ENCODE data around the gene STK32B. TPM values are rescaled to one million over a fixed set of nuclear protein-coding genes. Genes with fewer than 3 reads are reported as not detected.

STK32B gene
- total RNA-seq, 1 experiment from 2014 or later: 11.7 TPM

- no peak for DNase-seq (ENCODE audit: low read depth)
Measured at GRCh38 chr4:5067908-5068307, 16.6 kb downstream of the STK32B start.

- no peak for DNase-seq (ENCODE audit: low read depth)
Measured at GRCh38 chr4:5069901-5070300, 18.6 kb downstream of the STK32B start.

- no peak for DNase-seq (ENCODE audit: low read depth)
Measured at GRCh38 chr4:5072948-5073347, 21.7 kb downstream of the STK32B start.

- no peak for DNase-seq (ENCODE audit: low read depth)
Measured at GRCh38 chr4:5078009-5078408, 26.7 kb downstream of the STK32B start.

- DNase-seq (ENCODE audit: low read depth): peak; percentile 45
Measured at GRCh38 chr4:5079581-5079980, 28.3 kb downstream of the STK32B start.

- no peak for DNase-seq (ENCODE audit: low read depth)
Measured at GRCh38 chr4:5081441-5081999, 30.2 kb downstream of the STK32B start.

GRCh38 chr4:5082376-5082775, 31.1 kb downstream of the STK32B start:
- peak; percentile 19 for DNase-seq (ENCODE audit: low read depth)

GRCh38 chr4:5084911-5085475, 33.7 kb downstream of the STK32B start:
- DNase-seq (ENCODE audit: low read depth): no peak

GRCh38 chr4:5086535-5086934, 35.3 kb downstream of the STK32B start:
- no peak for DNase-seq (ENCODE audit: low read depth)

GRCh38 chr4:5096261-5096660, 45.0 kb downstream of the STK32B start:
- no peak for DNase-seq (ENCODE audit: low read depth)

GRCh38 chr4:5098176-5098575, 46.9 kb downstream of the STK32B start:
- DNase-seq (ENCODE audit: low read depth): peak; percentile 55

- no peak for DNase-seq (ENCODE audit: low read depth)
Measured at GRCh38 chr4:5100336-5100735, 49.1 kb downstream of the STK32B start.

- DNase-seq (ENCODE audit: low read depth): no peak
Measured at GRCh38 chr4:5100986-5101385, 49.7 kb downstream of the STK32B start.

- peak; percentile 54 for DNase-seq (ENCODE audit: low read depth)
Measured at GRCh38 chr4:5101571-5101970, 50.3 kb downstream of the STK32B start.

- no peak for DNase-seq (ENCODE audit: low read depth)
Measured at GRCh38 chr4:5110901-5111300, 59.6 kb downstream of the STK32B start.

GRCh38 chr4:5112333-5113095, 61.2 kb downstream of the STK32B start:
- no peak for DNase-seq (ENCODE audit: low read depth)

GRCh38 chr4:5114950-5115349, 63.7 kb downstream of the STK32B start:
- DNase-seq (ENCODE audit: low read depth): no peak

GRCh38 chr4:5118091-5118786, 67.0 kb downstream of the STK32B start:
- DNase-seq (ENCODE audit: low read depth): no peak

- no peak for DNase-seq (ENCODE audit: low read depth)
Measured at GRCh38 chr4:5118994-5119835, 67.9 kb downstream of the STK32B start.

GRCh38 chr4:5120067-5120466, 68.8 kb downstream of the STK32B start:
- DNase-seq (ENCODE audit: low read depth): no peak

- no peak for DNase-seq (ENCODE audit: low read depth)
Measured at GRCh38 chr4:5120468-5120867, 69.2 kb downstream of the STK32B start.

GRCh38 chr4:5122114-5122513, 70.8 kb downstream of the STK32B start:
- DNase-seq (ENCODE audit: low read depth): no peak
